ENCODE data around the gene NAA20. TPM values are rescaled to one million over a fixed set of nuclear protein-coding genes. Genes with fewer than 3 reads are reported as not detected.

Gene NAA20
- total and polyA plus RNA-seq, 7 donors: 26.3 to 74.2 (median 44.9) TPM

DNA sequence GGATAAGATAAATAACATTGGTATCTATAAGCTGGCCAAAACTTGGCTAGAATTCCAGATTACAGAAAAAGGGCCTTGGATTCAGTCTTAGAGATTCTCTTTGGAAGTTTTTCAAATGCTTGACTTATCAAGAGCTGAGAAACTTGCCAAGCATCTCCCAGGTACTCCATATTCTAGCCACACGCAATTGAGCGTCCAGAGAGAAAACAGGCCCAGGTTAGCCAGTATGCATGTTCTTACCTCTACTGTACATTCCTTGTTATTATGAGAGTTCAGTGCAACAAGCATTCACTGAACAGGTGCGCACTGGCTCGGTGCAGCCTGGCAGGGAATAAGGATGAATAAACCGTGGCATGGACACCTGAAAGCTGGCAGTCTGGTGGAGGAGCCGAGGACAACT, 21.4 kb downstream of the NAA20 start:
- WGBS, 2 donors: 95 to 96% methylated on average over 6 of the region's 6 CpGs
- no peaks in the 10 kb centered on the region for H3K9me3 ChIP-seq
- no peaks in the 10 kb centered on the region for H3K27me3 ChIP-seq
- no peak overlapping the region for H3K27ac ChIP-seq
- no peak for TF ChIP-seq POLR2AphosphoS5 (IDR thresholded peaks at IDR 0.05)
- TF ChIP-seq CTCF (IDR thresholded peaks at IDR 0.05): no peak
- TF ChIP-seq EP300 (IDR thresholded peaks at IDR 0.05): no peak
- TF ChIP-seq POLR2A (IDR thresholded peaks at IDR 0.05): no peak
- H3K4me3 ChIP-seq: no peak overlapping the region
- intact Hi-C loops (cut with DNase I): no loop called here
- H3K4me1 ChIP-seq: peaks cover 0 to 9% (median 0%) of the 10 kb centered on the region in 4 donors
- DNase-seq: no peak
- H3K36me3 ChIP-seq: peaks cover 36 to 100% (median 81%) of the 10 kb centered on the region in 4 donors

GRCh38 chr20:20039752-20040387, 22.7 kb downstream of the NAA20 start:
- DNase-seq: no peak
- H3K27me3 ChIP-seq: no peaks in the 10 kb centered on the region
- no peak overlapping the region for H3K4me3 ChIP-seq
- intact Hi-C loops (cut with DNase I): no loop called here
- H3K9me3 ChIP-seq: no peaks in the 10 kb centered on the region
- WGBS, 2 donors: 94 to 95% methylated on average over 6 of the region's 6 CpGs
- H3K27ac ChIP-seq: no peak overlapping the region
- peaks cover 41 to 100% (median 84%) of the 10 kb centered on the region in 4 donors for H3K36me3 ChIP-seq
- peaks cover 0 to 9% (median 0%) of the 10 kb centered on the region in 4 donors for H3K4me1 ChIP-seq
- TF ChIP-seq EP300 (IDR thresholded peaks at IDR 0.05) (no peak), POLR2AphosphoS5 (IDR thresholded peaks at IDR 0.05) (no peak), POLR2A (IDR thresholded peaks at IDR 0.05) (no peak), CTCF (IDR thresholded peaks at IDR 0.05) (no peak)

- Histone ChIP-seq H3K36me3 (peaks cover 16 to 41% (median 34%) of the 10 kb centered on the region in 4 donors), H3K27ac (peak overlapping the region; percentile 77 to 87 (median 84)), H3K4me3 (peak overlapping the region; percentile 78 to 94 (median 91)), H3K9me3 (no peaks in the 10 kb centered on the region), H3K4me1 (peaks cover 0 to 19% (median 16%) of the 10 kb centered on the region in 4 donors), H3K27me3 (no peaks in the 10 kb centered on the region)
- intact Hi-C loops (cut with DNase I): loop anchor here (2.0 to 10.0 kb wide), 2 partner anchors 33 to 1257 kb away; no protein-coding TSS in a partner anchor
- 0 to 1% methylated on average over 13 of the region's 13 CpGs for WGBS, 2 donors
- TF ChIP-seq EP300 (IDR thresholded peaks at IDR 0.05) (no peak), POLR2A (IDR thresholded peaks at IDR 0.05) (no peak), CTCF (IDR thresholded peaks at IDR 0.05) (no peak), POLR2AphosphoS5 (IDR thresholded peaks at IDR 0.05) (no peak)
- no peak for DNase-seq
Observed at GRCh38 chr20:20051767-20052073, 34.6 kb downstream of the NAA20 start.

GRCh38 chr20:20052074-20052970, 35.2 kb downstream of the NAA20 start, which contains the start of the genes CFAP61 and CRNKL1:
Gene CFAP61 (plus strand): TSS chr20:20052532. CDS start chr20:20056654, 4,122 bp downstream.
Gene CRNKL1 (minus strand): TSS chr20:20052466. CDS start chr20:20052342, 124 bp downstream.
- intact Hi-C loops (cut with DNase I): loop anchor here (10.0 kb wide), 1 partner anchor 1258 kb away; no protein-coding TSS in a partner anchor
- peaks cover 16 to 35% (median 29%) of the 10 kb centered on the region in 4 donors for H3K36me3 ChIP-seq
- H3K4me3 ChIP-seq: peak within 1 kb of the TSS; percentile 78 to 94 (median 91)
- H3K4me1 ChIP-seq: peaks cover 0 to 19% (median 16%) of the 10 kb centered on the region in 4 donors
- H3K9me3 ChIP-seq: no peaks in the 10 kb centered on the region
- DNase-seq: peak; percentile 98
- no peak for TF ChIP-seq EP300 (IDR thresholded peaks at IDR 0.05)
- TF ChIP-seq CTCF (IDR thresholded peaks at IDR 0.05): peak in 1 of 4 experiments; percentile 8
- TF ChIP-seq POLR2AphosphoS5 (IDR thresholded peaks at IDR 0.05): peak in 3 of 4 donors; percentile 50 to 59 (median 56)
- TF ChIP-seq POLR2A (IDR thresholded peaks at IDR 0.05): no peak
- H3K27me3 ChIP-seq: no peaks in the 10 kb centered on the region
- 0% methylated on average over 67 of the region's 67 CpGs for WGBS, 2 donors
- peak within 1 kb of the TSS; percentile 77 to 87 (median 84) for H3K27ac ChIP-seq
